ENCODE measurements around the gene NCAM1.
"Not testable (repeated sequence)": the region's sequence is repeated elsewhere in the genome, so short reads cannot be mapped to it uniquely, and the experiment has no call there.

NCAM1 gene

GRCh38 chr11:113282898-113283437 lies 321.7 kb downstream of the NCAM1 start:
- DNase-seq, result no peak

- no peak for DNase-seq
These were observed 322.7 kb downstream of the NCAM1 start for GRCh38 chr11:113283881-113284280.

- no peak for DNase-seq
These were observed 324.8 kb downstream of the NCAM1 start for GRCh38 chr11:113286009-113286408.

GRCh38 chr11:113286509-113287497 lies 325.6 kb downstream of the NCAM1 start:
- no peak for DNase-seq

GRCh38 chr11:113287801-113288200 lies 326.6 kb downstream of the NCAM1 start:
- no peak for DNase-seq

GRCh38 chr11:113288286-113288863 lies 327.2 kb downstream of the NCAM1 start:
- DNase-seq, result no peak

- peak; percentile 52 for DNase-seq
These were observed 328.4 kb downstream of the NCAM1 start for GRCh38 chr11:113289431-113290187.

GRCh38 chr11:113293936-113294335 lies 332.7 kb downstream of the NCAM1 start:
- no peak for DNase-seq

GRCh38 chr11:113295993-113296392 lies 334.8 kb downstream of the NCAM1 start:
- no peak for DNase-seq

GRCh38 chr11:113296447-113297205 lies 335.4 kb downstream of the NCAM1 start:
- DNase-seq, result peak; percentile 24

- not testable (repeated sequence) for DNase-seq
These were observed 337.3 kb downstream of the NCAM1 start for GRCh38 chr11:113298496-113298895.

- no peak for DNase-seq
These were observed 343.7 kb downstream of the NCAM1 start for GRCh38 chr11:113304916-113305315.

GRCh38 chr11:113305440-113306336 lies 344.5 kb downstream of the NCAM1 start:
- DNase-seq, result peak; percentile 68

- DNase-seq, result no peak
These were observed 347.4 kb downstream of the NCAM1 start for GRCh38 chr11:113308601-113309000.

- peak; percentile 51 for DNase-seq
These were observed 350.3 kb downstream of the NCAM1 start for GRCh38 chr11:113311536-113311935.

GRCh38 chr11:113313601-113314000 lies 352.4 kb downstream of the NCAM1 start:
- peak; percentile 12 for DNase-seq

- DNase-seq, result no peak
These were observed 352.8 kb downstream of the NCAM1 start for GRCh38 chr11:113314065-113314388.

- DNase-seq, result peak; percentile 92
These were observed 353.4 kb downstream of the NCAM1 start, which contains the start of gene TTC12 for GRCh38 chr11:113314389-113315301. TTC12 (plus strand) TSS chr11:113314583; CDS start chr11:113316258, 1,675 bp downstream.

GRCh38 chr11:113315811-113316210 lies 354.6 kb downstream of the NCAM1 start:
- no peak for DNase-seq

- no peak for DNase-seq
These were observed 355.0 kb downstream of the NCAM1 start for GRCh38 chr11:113316256-113316655.

All from EL (cell line).